SIG-M5 treated with dmso at 0.1 percent for 504 hours (cell line): ENCODE results near the gene GALNT9.

Source experiments
- DNase-seq: peaks from one replicate; lab custom pipeline; 2025; ENCODE audit not compliant: unreplicated experiment; lab: John Stamatoyannopoulos, UW

GALNT9 gene

GRCh38 chr12:132217800-132218526, 111.4 kb downstream of the GALNT9 start:
- no peak for DNase-seq

DNA sequence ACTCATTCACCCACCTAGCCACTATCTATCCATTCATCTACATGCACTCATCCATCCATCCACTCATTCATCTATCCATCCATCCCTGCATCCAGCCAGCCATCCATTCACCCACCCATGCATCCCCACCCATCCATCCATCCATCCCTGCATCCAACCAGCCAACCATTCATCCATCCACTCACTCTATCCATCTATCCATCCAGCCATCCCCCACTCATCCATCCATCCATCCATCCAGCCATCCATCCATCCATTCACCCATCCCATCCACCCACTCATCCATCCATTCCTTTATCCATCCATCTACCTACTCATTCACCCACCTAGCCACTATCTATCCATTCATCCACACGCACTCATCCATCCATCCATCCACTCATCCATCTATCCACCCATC, 112.0 kb downstream of the GALNT9 start:
- DNase-seq: no peak

DNA sequence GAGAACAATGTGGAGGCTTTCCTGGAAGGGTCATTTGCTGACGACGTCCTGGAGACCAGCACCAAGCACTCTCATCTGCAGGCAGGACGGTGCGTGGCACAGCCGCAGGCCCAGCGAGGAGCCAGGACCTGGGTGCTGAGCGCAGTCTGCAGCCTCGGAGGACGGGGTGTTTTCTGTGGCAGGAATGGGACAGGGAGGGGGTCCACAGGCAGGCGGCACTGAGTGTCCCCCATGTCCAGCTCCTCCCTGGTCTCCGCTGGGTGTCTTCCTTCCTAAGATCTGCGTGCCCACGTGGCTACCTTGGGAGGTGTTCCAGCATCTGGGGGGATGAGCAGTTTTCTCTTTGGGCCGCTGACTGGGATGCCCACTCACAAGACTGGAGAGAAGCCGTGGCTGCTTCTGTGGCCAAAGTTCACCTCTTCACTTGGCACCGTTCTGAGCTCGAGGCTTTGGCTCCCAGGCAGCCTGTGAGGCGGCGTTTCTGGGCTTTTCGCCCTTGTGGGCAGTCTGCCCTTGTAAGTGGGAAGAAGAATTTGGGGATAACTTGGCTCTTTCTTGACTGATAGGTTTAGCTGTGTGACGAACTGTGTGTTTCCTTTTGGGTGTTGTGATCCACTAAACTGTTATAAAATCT, 112.9 kb downstream of the GALNT9 start:
- DNase-seq: no peak

DNA sequence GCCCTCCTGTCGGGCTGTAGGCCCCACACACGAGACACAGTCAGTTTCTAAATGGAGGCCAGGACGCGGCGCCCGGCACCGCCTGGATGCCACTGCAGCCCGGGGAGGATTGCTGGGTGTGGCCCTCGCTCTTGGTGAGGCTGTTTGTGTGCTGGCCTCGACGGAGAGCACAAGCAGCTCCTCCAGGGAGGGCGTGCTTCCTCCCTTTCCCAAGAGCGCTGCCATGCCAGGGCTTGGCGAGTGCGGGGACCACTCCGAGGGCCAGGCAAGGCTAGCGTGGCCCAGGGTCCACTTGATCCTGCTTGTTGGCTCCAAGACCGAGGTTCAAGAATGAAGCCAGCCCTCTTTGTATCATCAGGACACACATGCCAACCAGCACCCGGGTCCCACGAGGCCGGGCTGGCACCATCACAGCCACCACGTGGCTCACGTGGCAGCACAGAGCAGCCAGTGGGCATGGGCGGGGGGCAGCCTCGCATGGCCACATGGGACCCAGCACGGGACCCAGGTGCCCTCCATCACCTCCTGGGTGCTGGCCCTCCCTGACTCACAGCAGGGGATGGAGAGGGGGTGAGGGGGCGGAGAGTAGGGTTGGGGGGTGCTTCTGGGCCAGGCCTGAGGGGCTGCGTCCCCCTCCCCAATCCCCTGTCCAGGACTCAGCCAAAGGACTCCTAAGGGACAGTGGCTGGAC, 113.9 kb downstream of the GALNT9 start:
- no peak for DNase-seq

GRCh38 chr12:132214891-132215290, 114.5 kb downstream of the GALNT9 start:
- DNase-seq: no peak

DNA sequence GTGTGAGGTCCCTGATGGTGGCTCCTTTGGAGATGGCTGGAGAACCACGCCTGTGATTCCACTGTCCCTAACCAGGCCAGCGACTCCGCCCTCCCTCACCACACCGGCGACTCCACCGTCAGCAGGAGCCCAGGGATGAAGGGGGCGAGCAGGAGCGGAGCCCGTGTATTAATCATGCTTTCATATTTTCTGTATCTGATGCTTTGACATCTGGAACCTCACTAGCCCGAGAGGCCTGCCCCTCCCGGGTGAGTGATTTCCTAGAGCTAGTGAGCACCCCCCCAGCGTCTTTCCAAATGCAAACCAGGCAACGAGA, 115.3 kb downstream of the GALNT9 start:
- no peak for DNase-seq

DNA sequence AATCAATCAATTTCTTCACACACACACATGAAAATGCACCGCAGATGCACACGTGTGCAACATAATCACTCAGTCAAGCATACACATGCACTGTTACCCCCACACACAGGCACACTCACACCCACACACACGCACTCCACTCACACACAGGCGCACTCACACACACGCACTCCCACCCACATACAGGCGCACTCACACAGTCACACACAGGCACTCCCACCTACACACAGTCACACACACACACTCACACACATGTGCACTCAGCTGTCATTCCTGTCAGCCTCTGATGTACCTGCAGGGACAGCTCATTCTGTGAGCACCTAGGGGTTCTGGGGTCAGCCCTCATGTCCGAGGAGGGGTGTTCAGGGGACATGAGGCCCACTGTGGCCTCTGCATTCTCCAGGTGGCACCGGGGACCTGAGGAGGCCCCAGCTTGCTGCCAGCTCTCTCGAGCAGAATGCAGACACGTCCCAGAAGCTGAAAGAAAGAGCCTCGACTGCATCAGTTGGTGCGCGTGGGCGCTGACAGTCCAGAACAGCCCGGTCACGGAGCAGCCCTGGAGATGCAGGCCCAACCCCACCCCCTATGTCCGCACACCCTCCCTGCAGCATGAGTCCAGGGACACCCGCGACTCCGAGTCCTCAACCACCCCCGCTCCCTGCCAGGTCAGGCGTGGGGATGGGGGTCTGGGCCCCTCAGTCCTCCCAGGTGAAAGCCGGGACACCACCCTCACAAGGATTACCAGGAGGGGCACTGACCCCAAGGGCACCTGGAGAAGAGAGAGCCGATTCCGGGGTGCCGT, 115.8 kb downstream of the GALNT9 start:
- DNase-seq: no peak

DNA sequence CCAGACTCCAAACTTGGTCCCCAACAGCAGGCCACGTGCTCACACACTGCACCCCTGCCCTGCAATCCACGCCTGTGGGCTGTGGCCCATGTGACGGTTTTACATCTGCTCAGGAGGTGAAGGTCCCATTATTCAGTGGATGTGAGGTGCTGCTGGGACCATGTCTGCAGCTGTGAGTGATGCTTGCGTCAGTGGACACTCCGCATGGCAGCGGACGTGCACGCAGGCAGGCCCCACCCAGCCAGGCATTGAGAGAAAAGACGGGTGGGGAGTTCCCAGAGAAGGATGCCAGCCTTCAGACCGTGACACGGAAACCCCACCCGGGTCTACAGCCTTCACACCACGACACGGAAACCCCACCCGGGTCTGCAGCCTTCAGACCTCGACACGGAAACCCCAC, 117.6 kb downstream of the GALNT9 start:
- no peak for DNase-seq

DNA sequence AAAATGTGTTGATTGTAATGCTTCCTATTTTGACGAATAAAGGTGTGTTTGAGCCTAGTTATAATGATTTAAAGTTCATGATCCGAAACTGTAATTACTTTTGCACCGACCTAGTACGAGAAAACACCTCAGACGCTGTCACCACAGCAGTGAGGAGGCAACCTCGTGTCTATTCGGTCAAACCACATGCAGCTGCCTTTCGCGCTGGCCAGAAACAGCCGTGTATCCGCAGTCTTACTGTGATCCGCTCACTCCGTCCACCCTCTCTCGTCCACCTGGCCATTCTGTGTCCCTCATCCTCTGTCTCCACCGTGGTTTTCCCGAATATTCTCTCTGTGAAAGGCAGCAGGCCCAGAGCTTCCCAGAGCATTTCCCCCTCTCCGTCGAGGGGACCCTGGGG, 118.1 kb downstream of the GALNT9 start:
- no peak for DNase-seq

- DNase-seq: no peak
These were observed 119.0 kb downstream of the GALNT9 start for GRCh38 chr12:132210223-132211055.

DNA sequence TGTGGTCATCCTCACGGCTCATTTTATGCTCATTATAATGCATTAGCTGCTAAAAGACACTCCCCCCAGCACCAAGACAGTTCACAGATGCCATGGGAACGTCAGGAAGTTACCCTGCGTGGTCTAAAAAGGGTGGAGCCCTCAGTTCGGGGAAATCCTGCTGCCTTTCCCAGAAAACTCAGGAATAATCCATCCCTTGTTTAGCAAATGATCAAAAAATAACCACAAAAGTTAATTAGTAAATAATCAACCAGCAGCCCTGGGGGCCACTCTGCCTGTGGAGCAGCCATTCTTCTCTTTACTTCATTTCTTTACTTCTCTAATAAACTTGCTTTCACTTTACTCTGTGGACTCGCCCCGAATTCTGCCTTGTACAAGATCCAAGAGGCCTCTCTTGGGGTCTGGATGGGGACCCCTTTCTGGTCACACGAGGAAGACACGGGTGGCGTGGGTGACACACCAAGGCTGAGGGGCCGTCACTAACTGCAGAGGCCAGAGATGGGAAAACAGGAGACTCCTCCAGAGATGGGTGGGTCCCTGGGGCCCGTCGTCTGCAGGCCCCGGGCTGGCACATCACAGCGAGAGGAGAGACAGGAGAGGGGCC, 119.7 kb downstream of the GALNT9 start:
- no peak for DNase-seq

DNA sequence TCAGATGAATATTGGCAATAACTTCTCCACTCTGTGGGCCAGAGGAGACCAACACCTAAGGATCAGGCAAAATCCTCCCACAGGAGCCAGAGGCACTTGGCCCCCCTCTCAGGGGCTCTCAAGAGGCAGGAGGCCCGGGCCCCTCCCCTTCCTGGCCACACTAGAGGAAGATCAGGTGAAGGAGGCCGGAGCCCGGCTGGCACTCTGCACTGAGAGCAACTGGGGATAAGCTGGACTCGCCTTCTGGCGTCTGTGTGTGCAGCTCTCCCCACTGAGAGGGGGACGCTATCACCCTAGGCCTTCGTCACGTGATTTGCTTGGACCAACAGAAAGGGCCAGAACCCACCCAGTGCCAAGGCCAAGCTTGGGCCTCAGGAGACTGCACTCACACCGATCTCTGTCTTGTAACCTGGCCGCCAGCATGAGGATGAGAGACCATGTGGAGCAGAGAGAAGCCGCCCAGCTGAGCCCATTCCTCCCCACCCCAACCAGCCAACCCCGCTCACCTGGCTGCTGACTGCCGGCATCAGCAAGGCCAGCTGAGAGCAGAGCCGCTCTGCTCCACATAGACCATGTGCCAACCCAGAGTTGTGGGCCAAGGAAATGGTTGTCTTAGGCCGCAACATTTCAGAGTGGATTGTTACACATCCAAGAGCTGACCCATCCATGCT, 121.1 kb downstream of the GALNT9 start:
- DNase-seq: no peak

DNA sequence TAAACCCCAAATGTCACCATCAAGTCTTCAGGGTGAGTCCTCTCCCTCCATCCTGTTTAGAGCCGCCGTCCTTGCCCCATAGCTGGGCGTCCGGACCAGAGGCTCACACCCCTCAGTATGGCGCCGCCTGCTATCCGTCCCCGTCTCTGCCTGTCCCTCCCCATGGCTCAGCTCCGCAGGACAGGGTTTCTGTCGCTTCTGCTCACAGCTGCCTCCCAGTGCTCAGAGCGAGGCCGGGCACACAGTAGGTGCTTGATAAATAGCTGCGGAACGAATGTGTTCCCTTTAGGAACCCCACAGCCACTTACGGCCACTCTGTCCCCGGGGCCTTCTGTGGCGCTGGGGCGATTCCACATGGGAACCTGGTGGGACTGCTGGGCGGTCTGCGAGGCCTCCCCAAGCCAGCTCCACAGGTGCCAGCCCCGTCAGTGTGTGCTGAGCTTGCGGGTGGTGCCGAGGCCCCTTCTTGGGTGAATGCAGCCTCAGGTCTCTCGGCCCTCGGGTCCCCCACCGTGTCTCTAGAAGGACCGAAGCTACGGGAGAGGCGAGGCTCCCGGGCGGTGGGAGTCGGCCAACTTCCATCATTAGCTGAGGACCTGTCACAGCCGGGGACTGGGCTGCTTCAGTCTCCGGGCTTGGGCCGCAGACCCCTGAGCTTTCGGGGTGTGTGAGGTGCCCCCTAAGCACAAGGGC, 122.2 kb downstream of the GALNT9 start:
- DNase-seq: no peak

- no peak for DNase-seq
These were observed 123.3 kb downstream of the GALNT9 start for GRCh38 chr12:132206046-132206434.

DNA sequence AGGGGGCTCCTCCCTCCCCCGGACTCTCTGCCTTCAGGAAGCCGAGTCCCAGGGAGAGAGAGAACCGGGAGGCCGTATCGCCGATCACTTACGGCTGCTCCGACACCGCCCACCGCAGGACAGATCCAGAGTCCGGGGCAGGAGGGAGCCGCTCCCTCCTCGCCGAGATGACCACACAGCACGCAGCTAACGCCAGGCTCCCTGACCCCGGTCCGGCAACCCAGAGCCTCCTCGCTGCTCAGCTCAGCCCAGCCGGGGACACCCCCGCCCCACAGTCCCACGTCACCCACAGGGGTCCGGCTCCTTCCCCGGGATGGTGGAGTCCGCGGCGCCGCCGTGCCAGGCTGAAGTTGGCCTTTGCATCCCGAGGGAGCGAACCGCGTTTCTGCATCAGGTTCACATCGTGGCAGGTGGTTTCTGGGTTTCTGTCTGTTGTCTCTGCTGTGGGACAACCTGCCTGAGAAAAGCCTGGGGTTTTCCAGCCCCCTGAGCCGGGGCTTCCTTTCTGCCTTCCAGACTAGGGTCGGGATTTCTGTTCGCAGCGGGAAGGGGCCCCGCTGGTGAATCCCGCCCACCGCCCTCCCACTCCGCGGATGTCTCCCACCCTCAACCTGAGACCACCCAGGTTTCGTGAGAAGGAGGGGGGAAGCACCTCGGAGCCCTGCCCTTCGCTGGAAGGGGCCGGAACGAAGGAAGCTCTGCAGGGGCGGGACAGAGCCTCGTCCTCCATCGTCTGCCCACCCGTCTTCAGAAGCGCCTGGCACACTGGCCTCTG, 123.9 kb downstream of the GALNT9 start:
- DNase-seq: no peak

DNA sequence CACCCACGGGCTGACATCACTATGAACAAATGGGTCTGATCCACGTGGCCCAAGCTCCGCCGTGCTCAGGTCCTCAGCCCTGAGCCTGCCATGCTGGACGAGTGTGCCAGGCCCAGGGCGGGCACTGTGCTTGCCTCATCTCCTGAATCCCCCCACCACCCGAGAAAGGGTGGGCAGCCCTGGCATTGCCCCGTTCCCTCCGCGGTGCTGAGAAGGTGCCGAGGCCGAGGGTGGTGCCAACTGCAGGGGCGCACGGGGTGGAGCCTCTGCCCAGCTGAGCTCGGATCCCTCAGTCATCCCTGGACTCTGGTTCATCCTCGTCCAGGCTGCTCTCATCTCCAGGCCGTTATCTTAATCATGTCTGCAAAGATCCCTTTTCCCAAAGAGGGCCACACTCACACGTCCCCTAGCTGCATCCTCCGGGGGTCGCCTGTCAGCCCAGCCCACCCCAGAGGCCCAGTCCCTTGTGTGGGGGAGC, 124.6 kb downstream of the GALNT9 start:
- no peak for DNase-seq

DNA sequence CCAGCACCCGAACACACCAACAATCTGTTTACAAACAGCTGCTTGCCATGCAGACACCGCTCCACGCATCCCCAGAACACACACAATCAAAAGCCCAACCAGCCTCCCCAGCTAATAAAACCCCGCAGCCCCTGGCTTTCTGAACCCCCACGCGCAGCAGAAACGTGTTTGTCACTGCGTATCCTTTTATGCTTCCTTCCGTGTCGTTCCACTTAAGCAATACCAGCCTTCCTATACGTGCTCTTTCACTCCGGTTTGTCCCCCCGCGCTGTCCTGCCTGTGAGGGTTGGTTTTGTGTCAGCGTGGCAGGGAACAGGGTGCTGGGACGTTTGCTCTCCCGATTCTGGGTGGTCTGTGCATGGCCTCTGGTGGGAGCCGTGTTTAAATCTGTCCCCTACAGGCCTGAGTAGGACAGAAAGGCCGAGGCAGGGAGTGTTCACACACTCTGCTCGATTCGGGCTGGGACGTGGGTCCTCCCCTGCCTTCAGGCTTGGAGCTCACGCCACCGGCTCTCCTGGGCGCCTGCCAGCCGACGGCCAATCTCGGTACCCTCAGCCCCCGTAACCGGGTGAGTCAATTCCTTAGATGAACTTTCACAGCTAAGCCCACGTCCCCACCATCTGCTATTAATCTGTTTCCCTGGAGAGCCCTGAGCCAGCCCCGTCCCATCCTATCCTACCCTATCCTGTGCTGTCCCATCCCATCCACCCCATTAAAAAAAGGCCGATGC, 125.2 kb downstream of the GALNT9 start:
- DNase-seq: no peak
